ENCODE measurements around the gene ZC3H10. TPM values are rescaled to one million over a fixed set of nuclear protein-coding genes. Genes with fewer than 3 reads are reported as not detected.
A peak's percentile ranks its signal among the peaks of the same experiment; 100 is the strongest.

The ZC3H10 gene
- total and polyA plus RNA-seq, 2 of the 13 experiments (the other 11 are each of a cell fraction or from before 2014, with no cell fraction given): 0.70 to 2.3 TPM

DNA sequence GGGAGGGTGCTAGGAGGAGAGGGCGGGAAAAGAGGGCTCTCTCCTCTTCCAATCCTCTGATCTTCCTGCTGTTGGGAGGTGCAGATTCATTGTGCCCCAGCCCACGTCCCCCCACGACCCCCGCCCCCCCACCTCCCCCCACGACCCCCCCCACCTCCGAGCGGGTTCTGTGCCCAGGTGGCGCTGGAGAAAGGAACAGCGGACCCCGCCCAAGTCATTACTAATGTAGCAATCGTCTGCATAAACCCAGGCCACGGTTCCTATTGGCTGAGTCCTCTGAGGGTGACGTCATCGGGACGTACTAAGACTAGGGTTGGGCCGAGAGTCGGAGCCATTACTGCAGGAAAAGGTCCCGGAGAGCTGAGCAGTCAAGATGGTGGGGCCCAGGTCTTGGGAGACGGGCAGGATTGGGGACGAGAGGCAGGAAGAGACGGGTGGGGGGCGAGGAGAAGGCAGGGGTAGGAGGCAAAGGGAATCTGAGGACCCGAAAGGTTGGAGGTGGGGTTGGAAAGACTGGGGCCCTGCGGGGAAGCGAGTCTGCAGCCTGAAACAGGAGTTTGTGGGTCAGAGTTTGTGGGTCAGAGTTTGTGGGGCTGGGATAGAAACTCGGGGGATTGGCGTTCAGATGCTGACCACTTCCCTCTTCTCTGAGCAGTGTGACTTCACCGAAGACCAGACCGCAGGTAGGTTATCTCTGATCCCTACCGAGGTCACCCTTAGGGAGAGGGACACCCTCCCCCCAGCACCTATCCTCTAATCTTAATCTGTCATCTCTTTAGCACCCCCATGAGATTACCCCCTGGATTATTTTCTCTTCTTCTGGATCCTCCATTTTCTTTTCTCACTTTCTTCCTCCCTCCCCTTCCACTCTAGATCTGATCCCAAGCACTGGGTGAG is 40.2 kb downstream of the ZC3H10 start, which contains the start of gene MYL6 (continued):
- TF ChIP-seq, protein P1, sequence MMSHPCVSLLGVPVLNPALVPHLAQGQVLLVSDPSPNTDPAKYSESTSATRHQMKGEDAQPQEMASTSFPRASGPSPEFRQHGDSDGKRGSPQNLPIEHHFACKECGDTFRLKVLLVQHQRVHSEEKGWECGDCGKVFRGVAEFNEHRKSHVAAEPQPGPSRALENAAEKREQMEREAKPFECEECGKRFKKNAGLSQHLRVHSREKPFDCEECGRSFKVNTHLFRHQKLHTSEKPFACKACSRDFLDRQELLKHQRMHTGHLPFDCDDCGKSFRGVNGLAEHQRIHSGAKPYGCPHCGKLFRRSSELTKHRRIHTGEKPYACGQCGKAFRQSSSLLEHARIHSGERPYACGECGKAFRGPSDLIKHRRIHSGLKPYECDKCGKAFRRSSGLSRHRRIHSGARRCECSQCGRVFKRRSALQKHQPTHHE (CRISPR knock-in tag; IDR thresholded peaks at IDR 0.05; ENCODE audit: borderline replicate concordance): peak; percentile 39; the same call in 1 of the 2 replicates
- TF ChIP-seq TBX2 (CRISPR knock-in tag; IDR thresholded peaks at IDR 0.05; ENCODE audit: borderline replicate concordance) (0 out of 2 replicates have a peak, but pooled peaks have one; percentile 6), ZNF484 (CRISPR knock-in tag; IDR thresholded peaks at IDR 0.05; ENCODE audit: borderline replicate concordance, low read depth) (no peak), CENPT (CRISPR knock-in tag; IDR thresholded peaks at IDR 0.05; ENCODE audit: low read depth) (no peak), BORCS8-MEF2B (CRISPR knock-in tag; IDR thresholded peaks at IDR 0.05) (no peak), CREM (IDR thresholded peaks at IDR 0.05) (peak; percentile 84), CREM (CRISPR knock-in tag; IDR thresholded peaks at IDR 0.05) (no peak), ZNF335 (CRISPR knock-in tag; IDR thresholded peaks at IDR 0.05) (0 out of 2 replicates have a peak, but pooled peaks have one; percentile 13), SIX4 (CRISPR knock-in tag; IDR thresholded peaks at IDR 0.05) (no peak), ZNF891 (CRISPR knock-in tag; IDR thresholded peaks at IDR 0.05) (peak; percentile 66; the same call in 1 of the 2 replicates)
- TF ChIP-seq, protein P2, sequence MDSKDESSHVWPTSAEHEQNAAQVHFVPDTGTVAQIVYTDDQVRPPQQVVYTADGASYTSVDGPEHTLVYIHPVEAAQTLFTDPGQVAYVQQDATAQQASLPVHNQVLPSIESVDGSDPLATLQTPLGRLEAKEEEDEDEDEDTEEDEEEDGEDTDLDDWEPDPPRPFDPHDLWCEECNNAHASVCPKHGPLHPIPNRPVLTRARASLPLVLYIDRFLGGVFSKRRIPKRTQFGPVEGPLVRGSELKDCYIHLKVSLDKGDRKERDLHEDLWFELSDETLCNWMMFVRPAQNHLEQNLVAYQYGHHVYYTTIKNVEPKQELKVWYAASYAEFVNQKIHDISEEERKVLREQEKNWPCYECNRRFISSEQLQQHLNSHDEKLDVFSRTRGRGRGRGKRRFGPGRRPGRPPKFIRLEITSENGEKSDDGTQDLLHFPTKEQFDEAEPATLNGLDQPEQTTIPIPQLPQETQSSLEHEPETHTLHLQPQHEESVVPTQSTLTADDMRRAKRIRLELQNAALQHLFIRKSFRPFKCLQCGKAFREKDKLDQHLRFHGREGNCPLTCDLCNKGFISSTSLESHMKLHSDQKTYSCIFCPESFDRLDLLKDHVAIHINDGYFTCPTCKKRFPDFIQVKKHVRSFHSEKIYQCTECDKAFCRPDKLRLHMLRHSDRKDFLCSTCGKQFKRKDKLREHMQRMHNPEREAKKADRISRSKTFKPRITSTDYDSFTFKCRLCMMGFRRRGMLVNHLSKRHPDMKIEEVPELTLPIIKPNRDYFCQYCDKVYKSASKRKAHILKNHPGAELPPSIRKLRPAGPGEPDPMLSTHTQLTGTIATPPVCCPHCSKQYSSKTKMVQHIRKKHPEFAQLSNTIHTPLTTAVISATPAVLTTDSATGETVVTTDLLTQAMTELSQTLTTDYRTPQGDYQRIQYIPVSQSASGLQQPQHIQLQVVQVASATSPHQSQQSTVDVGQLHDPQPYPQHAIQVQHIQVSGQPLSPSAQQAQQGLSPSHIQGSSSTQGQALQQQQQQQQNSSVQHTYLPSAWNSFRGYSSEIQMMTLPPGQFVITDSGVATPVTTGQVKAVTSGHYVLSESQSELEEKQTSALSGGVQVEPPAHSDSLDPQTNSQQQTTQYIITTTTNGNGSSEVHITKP (CRISPR knock-in tag; IDR thresholded peaks at IDR 0.05; ENCODE audit: low read depth): peak; percentile 94
- TF ChIP-seq, protein P3, sequence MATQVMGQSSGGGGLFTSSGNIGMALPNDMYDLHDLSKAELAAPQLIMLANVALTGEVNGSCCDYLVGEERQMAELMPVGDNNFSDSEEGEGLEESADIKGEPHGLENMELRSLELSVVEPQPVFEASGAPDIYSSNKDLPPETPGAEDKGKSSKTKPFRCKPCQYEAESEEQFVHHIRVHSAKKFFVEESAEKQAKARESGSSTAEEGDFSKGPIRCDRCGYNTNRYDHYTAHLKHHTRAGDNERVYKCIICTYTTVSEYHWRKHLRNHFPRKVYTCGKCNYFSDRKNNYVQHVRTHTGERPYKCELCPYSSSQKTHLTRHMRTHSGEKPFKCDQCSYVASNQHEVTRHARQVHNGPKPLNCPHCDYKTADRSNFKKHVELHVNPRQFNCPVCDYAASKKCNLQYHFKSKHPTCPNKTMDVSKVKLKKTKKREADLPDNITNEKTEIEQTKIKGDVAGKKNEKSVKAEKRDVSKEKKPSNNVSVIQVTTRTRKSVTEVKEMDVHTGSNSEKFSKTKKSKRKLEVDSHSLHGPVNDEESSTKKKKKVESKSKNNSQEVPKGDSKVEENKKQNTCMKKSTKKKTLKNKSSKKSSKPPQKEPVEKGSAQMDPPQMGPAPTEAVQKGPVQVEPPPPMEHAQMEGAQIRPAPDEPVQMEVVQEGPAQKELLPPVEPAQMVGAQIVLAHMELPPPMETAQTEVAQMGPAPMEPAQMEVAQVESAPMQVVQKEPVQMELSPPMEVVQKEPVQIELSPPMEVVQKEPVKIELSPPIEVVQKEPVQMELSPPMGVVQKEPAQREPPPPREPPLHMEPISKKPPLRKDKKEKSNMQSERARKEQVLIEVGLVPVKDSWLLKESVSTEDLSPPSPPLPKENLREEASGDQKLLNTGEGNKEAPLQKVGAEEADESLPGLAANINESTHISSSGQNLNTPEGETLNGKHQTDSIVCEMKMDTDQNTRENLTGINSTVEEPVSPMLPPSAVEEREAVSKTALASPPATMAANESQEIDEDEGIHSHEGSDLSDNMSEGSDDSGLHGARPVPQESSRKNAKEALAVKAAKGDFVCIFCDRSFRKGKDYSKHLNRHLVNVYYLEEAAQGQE (IDR thresholded peaks at IDR 0.05; ENCODE audit: borderline replicate concordance in 1 of 2, low read depth in 1 of 2, low read length in 2 of 2): peak in 1 of 2 experiments; percentile 50; a peak in 1 of 4 replicates
- TF ChIP-seq, protein P4, sequence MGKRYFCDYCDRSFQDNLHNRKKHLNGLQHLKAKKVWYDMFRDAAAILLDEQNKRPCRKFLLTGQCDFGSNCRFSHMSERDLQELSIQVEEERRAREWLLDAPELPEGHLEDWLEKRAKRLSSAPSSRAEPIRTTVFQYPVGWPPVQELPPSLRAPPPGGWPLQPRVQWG (CRISPR knock-in tag; IDR thresholded peaks at IDR 0.05; ENCODE audit: borderline replicate concordance, low read depth): no peak
- TF ChIP-seq, protein P5, sequence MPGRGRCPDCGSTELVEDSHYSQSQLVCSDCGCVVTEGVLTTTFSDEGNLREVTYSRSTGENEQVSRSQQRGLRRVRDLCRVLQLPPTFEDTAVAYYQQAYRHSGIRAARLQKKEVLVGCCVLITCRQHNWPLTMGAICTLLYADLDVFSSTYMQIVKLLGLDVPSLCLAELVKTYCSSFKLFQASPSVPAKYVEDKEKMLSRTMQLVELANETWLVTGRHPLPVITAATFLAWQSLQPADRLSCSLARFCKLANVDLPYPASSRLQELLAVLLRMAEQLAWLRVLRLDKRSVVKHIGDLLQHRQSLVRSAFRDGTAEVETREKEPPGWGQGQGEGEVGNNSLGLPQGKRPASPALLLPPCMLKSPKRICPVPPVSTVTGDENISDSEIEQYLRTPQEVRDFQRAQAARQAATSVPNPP (CRISPR knock-in tag; IDR thresholded peaks at IDR 0.05): 0 out of 2 replicates have a peak, but pooled peaks have one; percentile 21
- TF ChIP-seq, protein P6, sequence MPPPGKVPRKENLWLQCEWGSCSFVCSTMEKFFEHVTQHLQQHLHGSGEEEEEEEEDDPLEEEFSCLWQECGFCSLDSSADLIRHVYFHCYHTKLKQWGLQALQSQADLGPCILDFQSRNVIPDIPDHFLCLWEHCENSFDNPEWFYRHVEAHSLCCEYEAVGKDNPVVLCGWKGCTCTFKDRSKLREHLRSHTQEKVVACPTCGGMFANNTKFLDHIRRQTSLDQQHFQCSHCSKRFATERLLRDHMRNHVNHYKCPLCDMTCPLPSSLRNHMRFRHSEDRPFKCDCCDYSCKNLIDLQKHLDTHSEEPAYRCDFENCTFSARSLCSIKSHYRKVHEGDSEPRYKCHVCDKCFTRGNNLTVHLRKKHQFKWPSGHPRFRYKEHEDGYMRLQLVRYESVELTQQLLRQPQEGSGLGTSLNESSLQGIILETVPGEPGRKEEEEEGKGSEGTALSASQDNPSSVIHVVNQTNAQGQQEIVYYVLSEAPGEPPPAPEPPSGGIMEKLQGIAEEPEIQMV (CRISPR knock-in tag; IDR thresholded peaks at IDR 0.05; ENCODE audit: low read depth): peak; percentile 58; the same call in 1 of the 2 replicates

Measured in HepG2 (cell line).